Endothelial cell (in vitro differentiated cells): ENCODE results near the gene EPHX1. TPM values are rescaled to one million over a fixed set of nuclear protein-coding genes. Genes with fewer than 3 reads are reported as not detected.
"Not testable (repeated sequence)": the region's sequence is repeated elsewhere in the genome, so short reads cannot be mapped to it uniquely, and the experiment has no call there.

ENCODE experiments used
- DNase-seq: peaks from one replicate; pipeline ENCODE4 v3.0.0; 2021; ENCODE audit warnings: low spot score
- H3K27ac Mint-ChIP-seq: one replicate; pipeline ENCODE4 v1.8.0; 2021; ENCODE audit warnings: mixed read lengths, inconsistent platforms; ENCODE audit not compliant: unreplicated experiment
- H3K27me3 Mint-ChIP-seq: one replicate; pipeline ENCODE4 v1.8.0; 2021; ENCODE audit warnings: mild to moderate bottlenecking, moderate library complexity, mixed read lengths, inconsistent platforms; ENCODE audit not compliant: unreplicated experiment
- H3K36me3 Mint-ChIP-seq: one replicate; pipeline ENCODE4 v1.8.0; 2021; ENCODE audit warnings: mild to moderate bottlenecking, low read depth, mixed read lengths, inconsistent platforms; ENCODE audit not compliant: unreplicated experiment
- H3K4me1 Mint-ChIP-seq: one replicate; pipeline ENCODE4 v1.8.0; 2021; ENCODE audit warnings: mild to moderate bottlenecking, mixed read lengths, inconsistent platforms; ENCODE audit not compliant: unreplicated experiment
- H3K4me3 Mint-ChIP-seq: one replicate; pipeline ENCODE4 v1.8.0; 2021; ENCODE audit warnings: mild to moderate bottlenecking, mixed read lengths, inconsistent platforms; ENCODE audit not compliant: unreplicated experiment
- H3K9me3 Mint-ChIP-seq: one replicate; pipeline ENCODE4 v1.8.0; 2021; ENCODE audit warnings: mixed read lengths, inconsistent platforms; ENCODE audit not compliant: unreplicated experiment
- total RNA-seq: library from RNA; stranded (reverse); fragmentation: NEBNext Ultra II Directional; extraction: Animal tissue kit (Norgen Biotek cat#: 25700); gene quantifications from one replicate; pipeline ENCODE4 v1.2.1, GENCODE V29; 2021; ENCODE audit not compliant: unreplicated experiment
- TF ChIP-seq, protein P1 (sequence below): fragments of 200-600 bp; sonication (generic); IDR thresholded peaks from one replicate; pipeline ENCODE4 v1.5.0; 2021; ENCODE audit warnings: antibody characterized with exemption; ENCODE audit not compliant: unreplicated experiment

The EPHX1 gene
- total RNA-seq, 1 donor from 2014 or later, result 45.0 TPM

- no peak overlapping the region for H3K4me3 Mint-ChIP-seq
- peaks cover 3% of the 10 kb centered on the region for H3K27me3 Mint-ChIP-seq
- H3K36me3 Mint-ChIP-seq, result peaks cover 7% of the 10 kb centered on the region
- DNase-seq, result no peak
- no peak overlapping the region for H3K27ac Mint-ChIP-seq
- H3K9me3 Mint-ChIP-seq, result no peaks in the 10 kb centered on the region
- H3K4me1 Mint-ChIP-seq, result peaks cover 12% of the 10 kb centered on the region
- TF ChIP-seq, protein P1, sequence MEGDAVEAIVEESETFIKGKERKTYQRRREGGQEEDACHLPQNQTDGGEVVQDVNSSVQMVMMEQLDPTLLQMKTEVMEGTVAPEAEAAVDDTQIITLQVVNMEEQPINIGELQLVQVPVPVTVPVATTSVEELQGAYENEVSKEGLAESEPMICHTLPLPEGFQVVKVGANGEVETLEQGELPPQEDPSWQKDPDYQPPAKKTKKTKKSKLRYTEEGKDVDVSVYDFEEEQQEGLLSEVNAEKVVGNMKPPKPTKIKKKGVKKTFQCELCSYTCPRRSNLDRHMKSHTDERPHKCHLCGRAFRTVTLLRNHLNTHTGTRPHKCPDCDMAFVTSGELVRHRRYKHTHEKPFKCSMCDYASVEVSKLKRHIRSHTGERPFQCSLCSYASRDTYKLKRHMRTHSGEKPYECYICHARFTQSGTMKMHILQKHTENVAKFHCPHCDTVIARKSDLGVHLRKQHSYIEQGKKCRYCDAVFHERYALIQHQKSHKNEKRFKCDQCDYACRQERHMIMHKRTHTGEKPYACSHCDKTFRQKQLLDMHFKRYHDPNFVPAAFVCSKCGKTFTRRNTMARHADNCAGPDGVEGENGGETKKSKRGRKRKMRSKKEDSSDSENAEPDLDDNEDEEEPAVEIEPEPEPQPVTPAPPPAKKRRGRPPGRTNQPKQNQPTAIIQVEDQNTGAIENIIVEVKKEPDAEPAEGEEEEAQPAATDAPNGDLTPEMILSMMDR, result no peak
Observed at GRCh38 chr1:225830841-225831240, 20.9 kb downstream of the EPHX1 start.

DNA sequence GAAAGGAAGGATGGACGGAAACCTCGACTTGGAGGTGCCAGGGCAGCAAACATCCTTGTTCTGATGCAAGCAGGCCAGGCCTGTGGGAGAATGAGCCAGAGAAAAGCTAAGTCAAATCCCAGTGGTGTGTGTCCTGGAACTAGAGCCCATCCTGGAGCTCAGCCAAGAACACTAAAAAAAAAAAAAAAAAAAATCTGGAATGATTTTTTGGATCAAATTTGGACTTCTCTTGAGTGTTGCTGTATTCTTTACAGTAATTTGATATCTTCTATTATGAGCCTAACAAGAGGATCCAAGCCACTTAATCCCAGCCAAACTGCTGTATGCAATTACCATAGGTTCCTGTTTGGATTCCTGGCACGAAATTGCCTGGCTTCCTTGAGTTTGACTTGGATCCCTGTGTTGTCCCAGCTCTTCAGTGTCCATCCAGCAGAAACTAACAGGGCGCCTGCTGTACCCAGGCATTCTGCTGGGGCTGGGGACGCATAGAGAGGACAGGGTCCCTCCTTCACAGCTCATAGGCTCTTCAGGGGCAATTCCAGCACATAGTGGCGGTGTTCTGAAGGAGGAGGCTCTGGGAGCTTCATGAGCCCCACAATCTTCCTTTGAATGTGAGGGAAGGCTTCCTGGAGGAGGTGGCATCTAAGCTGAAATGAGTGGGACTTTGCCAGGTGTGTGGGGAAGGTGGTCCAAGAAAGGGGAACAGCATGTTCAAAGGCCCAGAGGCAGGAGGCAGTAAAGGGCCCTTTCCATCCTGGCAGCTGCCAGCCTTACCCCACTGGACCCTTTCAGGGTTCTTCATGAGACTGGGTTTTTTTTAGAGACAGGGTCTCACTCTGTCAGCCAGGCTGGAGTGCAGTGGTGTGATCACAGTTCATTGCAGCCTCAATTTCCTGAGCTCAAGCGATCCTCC lies 24.7 kb downstream of the EPHX1 start:
- Mint-ChIP-seq H3K36me3 (peaks cover 11% of the 10 kb centered on the region), H3K4me1 (no peaks in the 10 kb centered on the region), H3K27me3 (peaks cover 3% of the 10 kb centered on the region), H3K9me3 (no peaks in the 10 kb centered on the region), H3K4me3 (no peak overlapping the region), H3K27ac (no peak overlapping the region)
- DNase-seq, result no peak
- TF ChIP-seq, protein P1, result no peak

DNA sequence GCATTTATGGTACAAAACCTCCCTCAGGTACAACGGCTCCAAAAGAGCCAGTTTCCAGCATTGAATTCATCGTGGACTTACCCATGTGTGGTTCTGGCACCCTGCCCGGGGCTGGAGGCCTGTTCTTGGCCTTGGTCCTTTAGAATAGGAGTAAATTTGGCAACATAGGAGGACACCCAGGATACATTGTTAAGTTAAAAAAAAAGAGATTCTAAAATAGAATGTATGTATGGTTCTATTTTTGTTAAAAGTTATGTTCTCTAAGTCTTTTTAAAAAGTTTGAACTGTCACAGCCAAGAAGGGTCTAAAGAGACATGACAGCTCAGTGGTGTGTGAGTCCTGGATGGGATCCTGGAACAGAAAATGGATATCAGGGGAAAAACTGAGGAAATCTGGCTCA lies 25.9 kb downstream of the EPHX1 start:
- Mint-ChIP-seq H3K27me3 (peaks cover 5% of the 10 kb centered on the region), H3K4me3 (no peak overlapping the region), H3K9me3 (no peaks in the 10 kb centered on the region), H3K36me3 (peaks cover 19% of the 10 kb centered on the region), H3K27ac (no peak overlapping the region), H3K4me1 (no peaks in the 10 kb centered on the region)
- no peak for DNase-seq
- TF ChIP-seq, protein P1, result no peak

- peaks cover 21% of the 10 kb centered on the region for H3K36me3 Mint-ChIP-seq
- H3K4me3 Mint-ChIP-seq, H3K4me1 Mint-ChIP-seq, DNase-seq, H3K9me3 Mint-ChIP-seq, H3K27ac Mint-ChIP-seq, H3K27me3 Mint-ChIP-seq: not testable (repeated sequence)
Observed at GRCh38 chr1:225836296-225836695, 26.4 kb downstream of the EPHX1 start.

DNA sequence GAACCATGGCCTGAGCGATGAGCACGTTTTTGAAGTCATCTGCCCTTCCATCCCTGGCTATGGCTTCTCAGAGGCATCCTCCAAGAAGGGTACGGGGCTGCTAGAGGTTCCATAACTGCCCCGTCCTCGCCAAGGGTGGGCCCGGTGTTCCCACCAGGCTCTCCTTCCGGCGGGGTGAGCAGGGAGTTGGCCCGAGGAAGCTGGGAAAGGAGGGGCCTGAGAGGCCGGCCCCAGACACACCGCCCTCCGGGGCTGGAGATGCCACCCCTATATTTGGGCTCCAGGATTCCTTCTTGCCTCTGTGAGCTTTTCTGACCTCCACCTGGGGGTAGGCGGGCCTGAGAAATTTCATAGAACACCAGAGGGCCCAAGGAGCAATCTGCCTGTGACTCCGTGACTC lies 28.9 kb downstream of the EPHX1 start:
- no peaks in the 10 kb centered on the region for H3K9me3 Mint-ChIP-seq
- no peak overlapping the region for H3K27ac Mint-ChIP-seq
- no peak overlapping the region for H3K4me3 Mint-ChIP-seq
- TF ChIP-seq, protein P1, result no peak
- peaks cover 28% of the 10 kb centered on the region for H3K36me3 Mint-ChIP-seq
- H3K27me3 Mint-ChIP-seq, result peaks cover 13% of the 10 kb centered on the region
- DNase-seq, result no peak
- no peaks in the 10 kb centered on the region for H3K4me1 Mint-ChIP-seq
